NK-92 treated with Interleukin-12 subunit alpha and Interleukin-12 subunit beta, amount 100 ng/mL, for 24 hours (cell line): ENCODE data around the gene AMOT.
A peak's percentile ranks its signal among the peaks of the same experiment; 100 is the strongest.

Source experiments
- DNase-seq: peaks from one replicate; lab custom pipeline; 2025; lab: John Stamatoyannopoulos, UW

Gene AMOT

GRCh38 chrX:112841114-112841819 lies 636 bp upstream of the AMOT start:
- DNase-seq = peak; percentile 34

GRCh38 chrX:112839856-112840255 lies 775 bp downstream of the AMOT start:
- no peak for DNase-seq

DNA sequence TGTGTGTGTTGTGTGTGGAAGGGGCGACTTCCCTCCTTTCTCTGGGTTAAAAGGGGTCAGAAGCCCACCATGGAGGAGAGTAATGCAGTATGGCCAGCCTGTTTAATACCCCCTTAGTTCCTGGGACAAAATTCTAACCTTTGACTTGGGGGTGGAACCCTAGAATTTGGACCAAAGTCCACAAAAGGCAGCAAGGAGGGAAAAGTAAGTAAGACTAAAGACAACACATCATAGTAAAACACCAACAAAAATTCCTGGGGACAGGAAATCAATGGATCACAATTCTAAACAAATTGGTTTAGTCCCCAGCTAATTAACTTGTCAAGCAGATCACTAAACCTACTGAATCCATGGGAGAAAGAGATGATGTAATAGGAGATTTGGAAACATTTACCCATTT lies 3.1 kb downstream of the AMOT start:
- DNase-seq = no peak

GRCh38 chrX:112835019-112835418 lies 5.6 kb downstream of the AMOT start:
- no peak for DNase-seq

DNA sequence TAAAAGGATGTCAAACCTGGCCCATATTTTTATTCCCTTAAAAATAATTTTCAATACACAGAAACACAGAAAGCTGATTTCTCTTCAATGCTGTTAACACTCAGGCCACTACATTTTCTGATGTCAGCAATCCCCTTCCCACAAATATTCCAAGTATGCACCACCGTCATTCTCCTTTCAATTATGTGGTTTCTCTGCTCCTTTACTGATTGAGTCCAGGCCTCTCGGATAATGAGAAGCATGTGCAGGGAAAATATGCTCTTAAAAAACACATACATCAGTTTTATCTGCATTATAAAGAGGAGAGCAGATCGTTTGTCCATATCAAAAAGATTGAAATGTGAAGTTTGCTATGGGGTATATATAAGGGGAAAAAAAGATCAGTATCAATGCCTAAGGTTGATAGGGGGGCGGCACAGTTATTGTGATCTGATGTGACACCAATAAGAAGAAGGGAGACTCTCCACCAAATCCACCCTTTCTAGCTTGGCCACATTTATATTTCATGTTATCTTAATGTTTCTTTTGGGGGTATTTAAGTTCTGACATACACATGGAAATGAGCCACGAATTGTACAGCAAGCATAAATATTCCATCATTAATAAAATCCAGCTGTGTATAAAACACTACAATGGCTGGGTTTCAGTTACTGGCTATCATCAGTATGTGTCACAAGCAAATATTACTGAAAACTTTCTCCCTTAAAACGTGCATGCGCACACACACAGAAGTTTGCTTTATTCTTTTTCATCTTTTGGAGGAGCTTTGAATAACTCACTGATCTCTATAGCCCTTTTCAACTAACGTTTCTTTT lies 6.4 kb downstream of the AMOT start:
- DNase-seq = no peak

- DNase-seq = no peak
Observed at GRCh38 chrX:112832481-112833095, 8.0 kb downstream of the AMOT start.

DNA sequence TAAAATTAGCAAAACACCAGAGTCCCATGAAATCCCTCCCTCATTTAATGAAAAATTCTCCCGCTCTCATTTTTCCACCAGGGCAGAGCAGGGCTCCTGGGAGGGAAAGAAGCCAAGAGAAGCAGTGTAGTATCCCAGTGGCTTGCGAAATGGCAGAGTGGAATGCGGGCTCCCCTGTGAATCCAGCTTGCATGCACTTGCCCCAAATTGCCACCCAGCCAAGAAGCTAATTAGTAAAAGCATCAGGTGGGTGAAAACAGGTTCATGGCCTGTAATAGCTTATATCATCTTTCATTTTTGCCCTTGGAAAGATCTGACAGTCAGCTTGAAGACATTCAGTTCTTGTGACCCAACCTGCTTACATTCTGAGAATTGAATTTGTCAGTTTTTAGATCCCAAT lies 10.1 kb downstream of the AMOT start:
- DNase-seq = no peak

GRCh38 chrX:112827292-112827903 lies 13.2 kb downstream of the AMOT start:
- DNase-seq = no peak

DNA sequence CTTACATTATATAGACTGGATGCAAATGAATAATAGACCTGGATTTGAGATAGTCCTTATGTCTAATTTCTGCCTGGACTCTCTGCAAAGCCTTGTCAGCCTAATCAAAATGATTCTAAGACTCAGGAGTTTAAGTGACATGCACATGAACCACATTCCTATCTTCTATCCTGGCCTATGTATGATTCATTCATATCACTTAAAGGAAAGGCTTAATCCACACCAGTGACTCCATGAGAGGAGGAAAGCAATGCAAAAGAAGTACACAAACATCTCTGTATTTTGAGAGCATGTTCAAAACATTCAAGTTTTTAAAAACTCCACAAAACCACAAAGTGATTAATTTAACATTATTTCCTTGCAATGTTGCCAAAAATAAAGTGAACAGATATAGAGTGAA lies 14.6 kb downstream of the AMOT start:
- no peak for DNase-seq

DNA sequence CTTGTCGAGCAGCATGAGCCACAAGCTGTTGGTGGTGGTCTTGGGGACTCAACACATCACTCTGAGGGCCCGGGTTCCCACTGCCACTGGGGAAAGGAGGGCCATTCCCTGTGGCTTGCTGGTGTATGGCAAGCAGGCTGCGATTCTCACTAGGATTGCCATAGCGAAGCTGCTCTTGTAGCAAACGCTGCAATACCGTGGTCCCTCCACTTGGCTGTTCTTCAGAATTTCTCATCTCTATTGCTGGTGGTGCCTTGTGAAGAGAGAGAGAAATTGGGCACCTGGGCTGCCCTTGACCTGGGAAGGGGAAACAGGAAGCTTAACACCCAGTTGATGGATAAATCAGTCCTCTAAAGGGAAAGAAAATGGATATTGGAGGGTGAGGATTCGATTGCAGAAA lies 17.7 kb downstream of the AMOT start:
- no peak for DNase-seq

- no peak for DNase-seq
Observed at GRCh38 chrX:112820364-112821268, 20.0 kb downstream of the AMOT start.

DNA sequence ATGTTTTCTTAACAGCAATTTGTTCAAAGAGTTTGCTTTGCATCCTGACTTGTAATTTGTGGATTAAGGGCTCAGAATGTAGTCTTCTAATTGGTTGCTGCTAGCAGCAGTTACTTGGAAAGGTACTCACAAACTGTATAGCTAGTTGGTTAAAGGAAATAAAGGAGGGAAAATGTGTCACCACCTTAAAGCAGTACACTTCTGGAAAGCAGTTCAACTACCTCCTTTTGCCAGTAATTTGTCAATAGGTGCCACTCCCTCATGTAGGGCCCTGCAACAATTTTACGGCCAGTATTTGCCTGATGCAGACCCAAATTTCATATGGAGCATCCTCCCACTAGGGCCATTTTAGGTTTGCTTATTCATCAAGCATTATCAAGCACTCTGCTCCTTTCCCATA lies 20.8 kb downstream of the AMOT start:
- no peak for DNase-seq

GRCh38 chrX:112819008-112819640 lies 21.5 kb downstream of the AMOT start:
- no peak for DNase-seq

DNA sequence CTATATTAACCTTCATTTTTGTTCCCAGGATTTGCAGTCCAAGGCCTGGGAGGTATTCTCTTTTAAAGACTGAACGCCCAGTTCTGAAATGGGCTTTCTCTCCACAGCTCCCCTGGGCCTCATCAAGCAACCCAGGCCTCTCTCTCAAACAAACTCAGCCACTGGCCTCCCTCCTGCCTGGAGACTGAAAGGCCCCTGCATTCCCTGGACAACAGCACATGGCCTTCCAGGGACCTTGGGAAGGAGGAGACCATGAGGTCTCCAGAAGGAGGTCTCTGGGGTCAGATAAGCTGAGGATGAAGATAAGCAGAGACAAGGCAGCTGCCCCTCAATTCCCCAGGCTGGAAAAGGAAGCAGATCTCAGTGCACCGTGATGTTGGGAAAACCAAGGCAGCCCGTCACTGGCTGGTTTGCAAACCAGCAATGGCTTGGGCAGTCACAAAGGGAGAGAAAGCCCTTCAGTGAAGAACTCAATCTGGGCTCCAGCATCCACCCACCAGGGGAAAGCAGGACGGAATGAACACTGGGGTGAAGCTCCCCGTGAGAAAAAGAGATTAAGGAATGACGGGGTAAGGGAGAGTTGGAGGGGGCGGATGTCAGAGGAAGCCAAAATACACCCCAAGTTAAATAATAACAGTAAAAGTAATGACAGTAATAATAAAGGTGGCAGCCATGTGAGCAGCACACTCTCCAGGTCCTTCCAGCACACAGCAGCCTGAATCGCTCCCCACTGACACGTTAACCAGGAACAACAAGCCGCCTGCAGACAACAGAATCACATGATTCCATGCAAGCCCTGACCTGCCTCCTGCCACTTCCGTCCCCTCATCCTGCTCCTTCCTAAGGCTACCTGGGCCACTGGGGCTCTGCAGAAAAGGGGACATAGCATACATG lies 22.3 kb downstream of the AMOT start:
- DNase-seq = no peak

DNA sequence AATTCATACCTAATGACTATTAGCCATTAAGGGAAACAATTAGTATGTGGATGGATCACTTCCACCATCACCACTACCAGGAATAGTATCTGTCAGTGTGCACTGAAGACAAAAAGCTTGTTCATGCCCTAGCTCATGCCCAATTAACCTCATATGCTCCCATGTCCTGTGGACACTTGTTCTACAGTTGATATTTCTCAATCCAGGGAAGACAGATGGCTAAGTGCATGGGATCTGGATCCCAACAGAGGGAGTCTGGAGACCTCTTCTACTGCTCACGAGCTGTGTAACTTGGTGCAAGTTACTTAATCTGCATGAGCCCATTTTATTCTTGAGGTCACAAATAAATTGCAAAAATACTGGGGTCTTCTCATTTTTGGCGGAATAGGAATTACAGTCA lies 23.7 kb downstream of the AMOT start:
- DNase-seq = no peak

DNA sequence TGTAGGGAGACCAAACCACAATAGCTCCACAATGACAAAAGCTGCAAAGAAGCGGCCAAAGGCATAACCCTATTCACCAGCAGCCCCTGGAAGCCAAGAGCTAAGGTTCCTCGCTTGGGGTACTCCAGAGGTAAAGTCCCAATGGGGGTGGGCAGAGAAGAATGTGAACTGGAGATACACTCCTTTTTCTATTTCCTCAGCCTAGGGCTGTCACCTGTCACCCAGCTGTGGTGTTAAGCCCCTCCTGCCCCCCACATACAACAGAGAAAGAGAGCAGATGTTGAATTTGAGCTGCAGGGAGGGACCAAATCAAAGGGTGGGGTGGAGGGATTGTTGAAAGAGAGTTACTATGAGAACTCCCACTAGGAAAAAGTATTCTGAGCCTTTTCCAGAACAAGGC lies 26.1 kb downstream of the AMOT start:
- no peak for DNase-seq

DNA sequence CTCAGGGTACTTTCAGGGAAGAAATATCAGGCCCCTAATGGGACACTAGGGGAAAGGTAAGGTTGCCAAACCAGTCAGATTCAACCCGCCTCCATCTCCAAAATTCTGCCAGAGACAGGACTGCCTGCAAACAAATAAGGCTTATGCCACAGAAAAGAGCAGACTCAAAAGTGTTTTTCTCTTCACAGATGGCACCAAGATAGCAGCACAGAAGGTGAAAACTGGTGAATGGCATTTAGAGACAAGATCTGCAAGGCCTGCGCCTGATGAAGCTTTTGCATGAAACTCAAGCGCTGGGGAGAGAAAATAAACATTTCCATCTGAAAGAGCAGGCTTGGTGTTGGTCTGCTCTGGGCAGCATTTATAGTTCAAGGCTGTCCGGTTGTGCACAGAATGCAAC lies 27.9 kb downstream of the AMOT start:
- no peak for DNase-seq

GRCh38 chrX:112808651-112809195 lies 31.9 kb downstream of the AMOT start:
- no peak for DNase-seq

DNA sequence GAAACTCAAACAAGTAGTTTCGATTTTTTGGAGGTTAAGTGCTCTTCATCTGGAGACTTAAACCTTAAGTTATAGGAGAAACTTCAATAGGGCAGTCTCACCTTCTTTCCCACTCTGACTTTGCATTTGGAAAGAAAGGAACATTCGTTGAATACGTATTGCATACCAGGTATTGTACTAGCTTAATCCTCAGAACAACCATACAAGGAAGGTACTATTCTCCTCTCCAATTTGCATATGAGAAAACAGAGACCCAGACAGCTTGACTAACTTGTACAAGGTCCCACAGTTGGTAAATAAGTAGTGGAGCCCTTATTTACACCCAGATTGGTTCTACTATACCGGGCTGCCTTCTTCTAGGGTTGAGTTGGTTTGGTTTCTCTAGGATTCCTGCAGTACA lies 32.6 kb downstream of the AMOT start:
- no peak for DNase-seq

- DNase-seq = no peak
Observed at GRCh38 chrX:112803060-112803459, 37.6 kb downstream of the AMOT start.
